HepG2 (cell line): ENCODE results near the gene MEX3A. TPM values are rescaled to one million over a fixed set of nuclear protein-coding genes. Genes with fewer than 3 reads are reported as not detected.

Experiments used
- AHR ChIP-seq: IDR thresholded peaks from 2 replicates; pipeline ENCODE4 v1.6.1; 2018; ENCODE audit warnings: missing genetic modification reagents, missing compliant biosample characterization
- ATAD3A ChIP-seq: sonication (generic); formaldehyde crosslinking; IDR thresholded peaks from 2 replicates; pipeline ENCODE4 v1.4.0; 2020; ENCODE audit warnings: missing genetic modification reagents
- ETV6 ChIP-seq: sonication (generic); formaldehyde crosslinking; conservative IDR thresholded peaks from 2 replicates; pipeline ENCODE4 v1.4.0; 2020; ENCODE audit warnings: missing genetic modification reagents
- FOXC1 ChIP-seq: sonication (generic); formaldehyde crosslinking; IDR thresholded peaks from 2 replicates; pipeline ENCODE4 v1.8.0; 2022; ENCODE audit warnings: mild to moderate bottlenecking, missing genetic modification reagents, borderline replicate concordance
- FOXP4 ChIP-seq: sonication (generic); formaldehyde crosslinking; IDR thresholded peaks from 2 replicates; pipeline ENCODE4 v1.4.0; 2020; ENCODE audit warnings: missing genetic modification reagents
- IKZF4 ChIP-seq: sonication (generic); formaldehyde crosslinking; IDR thresholded peaks from 2 replicates; pipeline ENCODE4 v1.5.1; 2020; ENCODE audit warnings: borderline replicate concordance, mild to moderate bottlenecking, low read depth, missing genetic modification reagents; ENCODE audit errors: not compliant biosample characterization
- KAT2B ChIP-seq: fragments of 150-350 bp; IDR thresholded peaks from 2 replicates; pipeline ENCODE4 v1.6.1; 2014; ENCODE audit warnings: low read depth, low read length, borderline replicate concordance
- MIER3 ChIP-seq: IDR thresholded peaks from 2 replicates; pipeline ENCODE4 v1.6.1; 2016; ENCODE audit warnings: missing compliant biosample characterization, borderline replicate concordance
- NCOR1 ChIP-seq: fragments of 200-600 bp; sonication (generic); IDR thresholded peaks from 2 replicates; pipeline ENCODE4 v1.7.0; 2017; ENCODE audit warnings: antibody characterized with exemption, low read length, borderline replicate concordance
- NFYB ChIP-seq: sonication (generic); formaldehyde crosslinking; IDR thresholded peaks from 2 replicates; pipeline ENCODE4 v1.4.0; 2020; ENCODE audit warnings: missing genetic modification reagents
- NFYC ChIP-seq: IDR thresholded peaks from 2 replicates; pipeline ENCODE4 v1.6.1; 2016; ENCODE audit warnings: missing genetic modification reagents, missing compliant biosample characterization
- NR1H2 ChIP-seq: sonication (generic); formaldehyde crosslinking; IDR thresholded peaks from 2 replicates; pipeline ENCODE4 v1.8.1; 2022; ENCODE audit warnings: low read depth, missing genetic modification reagents, borderline replicate concordance
- NR2C2 ChIP-seq: sonication (generic); formaldehyde crosslinking; IDR thresholded peaks from 2 replicates; pipeline ENCODE4 v1.4.0; 2020; ENCODE audit warnings: missing genetic modification reagents, mild to moderate bottlenecking, moderate library complexity, borderline replicate concordance
- NR2F1 ChIP-seq, 2 experiments: fragments of 450-650 bp in 1 of 2; formaldehyde crosslinking in 1 of 2; IDR thresholded peaks; 2 replicates each; pipeline versions ENCODE4 v1.5.0 to v1.6.1; 2016 to 2020; ENCODE audit warnings: mild to moderate bottlenecking in 1 of 2, missing compliant biosample characterization in 1 of 2, missing genetic modification reagents in 1 of 2, moderate library complexity in 1 of 2
- NR2F6 ChIP-seq, 2 experiments: IDR thresholded peaks; 2 replicates each; pipeline ENCODE4 v1.6.1; 2016; ENCODE audit warnings: antibody characterized with exemption in 1 of 2, mild to moderate bottlenecking in 1 of 2
- RAD21 ChIP-seq: fragments of 450-650 bp; formaldehyde crosslinking; IDR thresholded peaks from 2 replicates; pipeline ENCODE4 v1.5.0; 2020; ENCODE audit warnings: mild to moderate bottlenecking
- RBFOX2 ChIP-seq: fragments of 200-400 bp; formaldehyde crosslinking; IDR thresholded peaks from 2 replicates; pipeline ENCODE4 v1.6.1; 2017; ENCODE audit warnings: low read depth, mild to moderate bottlenecking, low read length
- RNF219 ChIP-seq: sonication (generic); formaldehyde crosslinking; IDR thresholded peaks from 2 replicates; pipeline ENCODE4 v1.5.0; 2020; ENCODE audit warnings: mild to moderate bottlenecking, missing genetic modification reagents
- SAFB2 ChIP-seq: sonication (generic); formaldehyde crosslinking; IDR thresholded peaks from 2 replicates; pipeline ENCODE4 v1.5.1; 2020; ENCODE audit warnings: missing genetic modification reagents, low read depth, mild to moderate bottlenecking, borderline replicate concordance
- SAP130 ChIP-seq: IDR thresholded peaks from 2 replicates; pipeline ENCODE4 v1.6.1; 2016; ENCODE audit warnings: low read depth
- SOX5 ChIP-seq: IDR thresholded peaks from 2 replicates; pipeline ENCODE4 v1.6.1; 2016; ENCODE audit warnings: borderline replicate concordance
- THAP11 ChIP-seq: IDR thresholded peaks from 2 replicates; pipeline ENCODE4 v1.6.1; 2016; ENCODE audit warnings: missing biosample characterization, missing genetic modification reagents
- WIZ ChIP-seq: sonication (generic); formaldehyde crosslinking; IDR thresholded peaks from 2 replicates; pipeline ENCODE4 v1.5.1; 2020; ENCODE audit warnings: mild to moderate bottlenecking, missing genetic modification reagents
- ZFP1 ChIP-seq: IDR thresholded peaks from 2 replicates; pipeline ENCODE4 v1.6.1; 2016
- ZFP36 ChIP-seq: fragments of 150-350 bp; IDR thresholded peaks from 2 replicates; pipeline ENCODE4 v1.6.1; 2018; ENCODE audit warnings: borderline replicate concordance, low read length, low read depth; ENCODE audit not compliant: partially characterized antibody
- ZFP36L1 ChIP-seq: sonication (generic); formaldehyde crosslinking; IDR thresholded peaks from 2 replicates; pipeline ENCODE4 v1.8.0; 2022; ENCODE audit warnings: mild to moderate bottlenecking, missing genetic modification reagents, moderate library complexity
- ZNF557 ChIP-seq: sonication (generic); formaldehyde crosslinking; IDR thresholded peaks from 2 replicates; pipeline ENCODE4 v1.4.0; 2020; ENCODE audit warnings: missing genetic modification reagents
- ZNF605 ChIP-seq: sonication (generic); formaldehyde crosslinking; IDR thresholded peaks from 2 replicates; pipeline ENCODE4 v1.8.0; 2022; ENCODE audit warnings: mild to moderate bottlenecking, missing genetic modification reagents
- ZSCAN22 ChIP-seq: sonication (generic); formaldehyde crosslinking; IDR thresholded peaks from 2 replicates; pipeline ENCODE4 v1.4.0; 2020; ENCODE audit warnings: mild to moderate bottlenecking, missing genetic modification reagents
- polyA plus RNA-seq, 8 experiments: library from polyadenylated mRNA; depleted of rRNA in 3 of 8; stranded (reverse) in 7 of 8; unstranded in 1 of 8; fragments of >200 nt; fragmentation: Illumina TruSeq in 4 of 8; extraction: Trizol in 4 of 8; gene quantifications; 2 replicates each; pipeline versions ENCODE4 v1.2.1 to v1.2.3, GENCODE V29; 2011 to 2016; ENCODE audit warnings: low read depth in 4 of 8, missing spikeins in 1 of 8, mixed read lengths in 1 of 8; ENCODE audit not compliant: insufficient read depth in 1 of 8
- total RNA-seq, 5 experiments: library from RNA; depleted of rRNA; stranded (reverse); fragments of >200 nt; fragmentation: Illumina TruSeq; extraction: Trizol; gene quantifications; 2 replicates each; pipeline ENCODE4 v1.2.3, GENCODE V29; 2016; ENCODE audit warnings: low read depth in 1 of 5

The MEX3A gene
- total and polyA plus RNA-seq, 2 of the 13 experiments (the other 11 are each of a cell fraction or from before 2014, with no cell fraction given) = 7.6 to 9.1 TPM

DNA sequence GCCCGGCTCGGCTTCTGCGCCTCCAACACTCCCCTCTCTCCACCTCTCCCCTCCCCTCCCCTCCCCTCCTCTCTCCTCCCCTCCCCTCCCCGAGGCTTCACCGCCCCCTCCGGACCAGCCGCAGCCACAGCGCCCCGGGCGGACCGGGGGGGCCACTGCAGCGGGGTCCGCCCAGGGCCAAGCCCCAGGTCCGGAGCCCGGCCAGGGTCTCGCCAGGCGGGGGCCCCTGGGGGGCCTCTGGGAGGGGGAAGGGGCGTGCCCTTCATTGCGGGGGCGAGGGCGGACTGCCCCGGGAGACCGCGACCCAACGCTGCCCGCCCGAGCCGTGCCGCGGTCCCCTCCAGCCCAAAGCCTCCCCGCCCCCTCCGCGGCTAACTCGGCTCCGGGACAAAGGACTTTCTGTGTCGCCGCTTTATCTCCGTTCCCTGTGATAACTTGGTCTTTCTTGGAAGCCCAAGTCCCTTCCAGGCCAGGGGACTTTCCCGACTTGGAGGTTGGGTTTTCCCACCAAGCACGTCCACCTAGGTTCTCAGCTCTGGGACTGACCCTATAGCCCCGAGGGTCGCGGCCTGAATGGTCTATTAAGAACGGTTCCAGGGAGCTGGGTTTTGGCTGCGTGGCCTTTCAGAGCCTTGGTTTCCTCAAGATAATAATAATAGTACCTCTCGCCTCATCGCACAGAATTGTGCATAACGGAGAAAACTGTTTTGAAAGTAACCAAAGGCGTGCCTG, 28.3 kb downstream of the MEX3A start, which contains the start of gene UBQLN4 (continued):
- TF ChIP-seq RNF219 = no peak
- TF ChIP-seq NR2F1 (CRISPR knock-in tag; IDR thresholded peaks at IDR 0.05) = no peak
- TF ChIP-seq ZFP1 (CRISPR knock-in tag) = no peak
- no peak for TF ChIP-seq KAT2B
- no peak for TF ChIP-seq NR1H2 (CRISPR knock-in tag)
- TF ChIP-seq SAFB2 (CRISPR knock-in tag) = no peak
- no peak for TF ChIP-seq FOXP4
- TF ChIP-seq ZSCAN22 (CRISPR knock-in tag) = no peak
- TF ChIP-seq SOX5 (CRISPR knock-in tag) = no peak
- TF ChIP-seq AHR = no peak
- no peak for TF ChIP-seq NFYC (CRISPR knock-in tag)
- no peak for TF ChIP-seq NR2F6 (IDR thresholded peaks at IDR 0.05)
- TF ChIP-seq NR2F6 (CRISPR knock-in tag; IDR thresholded peaks at IDR 0.05) = no peak
- no peak; the same call in 1 of the 2 replicates for TF ChIP-seq SAP130 (CRISPR knock-in tag)
- TF ChIP-seq ATAD3A = no peak
- no peak for TF ChIP-seq NFYB
- no peak for TF ChIP-seq ZFP36
- TF ChIP-seq THAP11 (CRISPR knock-in tag) = no peak
- no peak for TF ChIP-seq MIER3 (CRISPR knock-in tag)
- no peak for TF ChIP-seq IKZF4 (CRISPR knock-in tag)
- TF ChIP-seq ETV6 (CRISPR knock-in tag) = no peak
- TF ChIP-seq ZFP36L1 (CRISPR knock-in tag) = no peak
- no peak for TF ChIP-seq ZNF557 (CRISPR knock-in tag)
- TF ChIP-seq RBFOX2 = peak; percentile 48; the same call in 1 of the 2 replicates
- no peak for TF ChIP-seq NR2C2
- TF ChIP-seq RAD21 (CRISPR knock-in tag) = no peak
- TF ChIP-seq WIZ (CRISPR knock-in tag) = no peak
- no peak for TF ChIP-seq NCOR1
- peak; percentile 57; the same call in 1 of the 2 replicates for TF ChIP-seq ZNF605 (CRISPR knock-in tag)
- peak; percentile 73; the same call in 1 of the 2 replicates for TF ChIP-seq FOXC1 (CRISPR knock-in tag)
